Measurements from ENCODE around the gene E2F1.
"Not testable (repeated sequence)": the region's sequence is repeated elsewhere in the genome, so short reads cannot be mapped to it uniquely, and the experiment has no call there.

The E2F1 gene

DNA sequence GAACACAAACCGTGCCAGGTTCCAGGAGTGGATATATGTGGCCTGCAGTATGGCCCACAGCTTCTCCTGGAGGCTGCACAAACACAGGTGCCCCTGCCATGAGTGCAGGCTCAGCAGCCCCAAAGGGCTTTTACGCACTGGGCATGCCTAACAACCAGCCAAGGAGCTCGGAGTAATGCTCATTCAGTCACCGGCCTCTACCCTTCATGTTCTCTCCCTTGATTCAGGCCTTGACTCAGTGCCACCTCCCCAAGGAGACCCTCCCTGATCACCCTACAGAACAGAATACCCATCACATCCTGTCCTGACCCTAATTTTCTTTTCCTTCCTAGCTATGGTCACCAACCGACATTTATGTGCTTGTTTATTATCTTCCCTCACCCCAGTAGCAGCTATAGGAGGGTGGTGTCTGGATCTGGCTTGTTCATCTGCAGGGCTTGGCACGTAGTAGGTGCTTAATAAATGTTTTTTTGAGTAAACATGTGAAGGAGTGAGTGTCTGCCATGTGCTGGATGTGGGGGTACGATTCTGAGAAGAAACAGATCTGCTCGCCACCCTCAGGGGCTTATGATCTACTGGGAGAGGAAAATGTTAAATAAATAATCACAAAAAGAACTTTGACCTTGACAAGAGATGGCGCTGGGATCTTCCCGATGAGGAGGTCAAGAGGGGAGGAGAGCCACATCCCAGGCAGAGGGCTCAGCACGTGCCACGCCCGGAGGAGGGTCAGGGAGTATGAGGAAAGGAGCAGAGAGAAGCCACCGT lies 24.7 kb upstream of the E2F1 start:
- no peak for DNase-seq (ENCODE audit: low read depth)

DNA sequence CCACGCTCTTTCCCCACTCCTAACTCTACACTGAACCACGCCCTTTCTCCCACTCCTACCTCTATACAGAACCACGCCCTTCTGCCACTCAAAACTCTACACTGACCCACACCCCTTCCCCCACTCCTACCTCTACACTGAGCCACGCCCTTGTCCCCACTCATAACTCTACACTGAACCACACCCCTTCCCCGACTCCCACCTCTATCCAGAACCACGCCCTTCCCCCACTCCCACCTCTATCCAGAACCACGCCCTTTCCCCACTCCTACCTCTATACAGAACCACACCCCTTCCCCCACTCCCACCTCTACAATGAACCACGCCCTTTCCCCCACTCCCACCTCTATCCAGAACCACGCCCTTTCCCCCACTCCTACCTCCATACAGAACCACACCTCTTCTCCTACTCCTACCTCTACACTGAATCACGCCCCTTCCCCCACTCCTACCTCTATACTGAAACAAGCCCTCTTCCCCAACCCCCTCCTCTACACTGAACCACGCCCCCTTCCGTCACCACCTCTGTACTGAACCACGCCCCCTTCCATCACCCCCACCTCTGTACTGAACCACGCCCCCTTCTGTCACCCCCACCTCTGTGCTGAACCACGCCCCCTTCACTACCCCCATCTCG lies 23.8 kb upstream of the E2F1 start:
- DNase-seq (ENCODE audit: low read depth) = no peak

DNA sequence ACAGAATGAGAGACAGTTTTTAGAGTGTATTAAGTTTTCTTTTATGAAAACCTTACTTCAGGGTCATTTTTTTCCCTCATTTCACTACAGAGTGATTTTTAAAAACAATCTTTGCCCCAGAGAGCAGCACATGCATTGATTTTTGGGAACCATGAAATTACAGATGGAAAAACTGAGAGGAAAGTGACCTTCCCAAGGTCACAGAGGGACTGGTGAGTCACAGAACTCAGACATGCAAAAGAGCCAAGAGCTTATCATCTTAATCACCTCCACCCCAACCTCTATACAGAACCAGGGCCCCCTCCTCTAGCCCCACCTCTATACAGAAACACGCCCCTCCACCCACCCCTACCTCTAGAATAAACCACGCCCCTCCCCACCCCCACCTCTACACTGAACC lies 23.2 kb upstream of the E2F1 start:
- DNase-seq (ENCODE audit: low read depth) = no peak

DNA sequence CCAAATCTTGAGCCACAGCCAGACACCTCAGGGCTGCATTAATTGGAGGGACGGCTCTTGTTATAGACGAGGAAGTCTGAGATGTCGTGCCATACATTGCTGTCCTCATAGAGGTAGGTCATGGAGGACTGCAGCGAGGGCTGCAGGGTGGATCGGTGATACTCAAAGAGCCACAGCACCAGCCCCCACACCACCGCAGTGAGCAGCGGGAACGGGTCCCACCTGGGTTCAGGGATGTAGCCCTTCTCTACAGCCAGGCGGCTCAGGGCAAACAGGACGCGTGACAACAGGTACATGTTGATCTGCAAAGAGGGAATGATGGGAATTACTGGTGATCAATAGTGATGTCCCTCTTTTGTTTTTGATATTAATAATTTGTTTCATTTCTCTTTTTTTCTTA lies 21.5 kb upstream of the E2F1 start:
- no peak for DNase-seq (ENCODE audit: low read depth)

DNA sequence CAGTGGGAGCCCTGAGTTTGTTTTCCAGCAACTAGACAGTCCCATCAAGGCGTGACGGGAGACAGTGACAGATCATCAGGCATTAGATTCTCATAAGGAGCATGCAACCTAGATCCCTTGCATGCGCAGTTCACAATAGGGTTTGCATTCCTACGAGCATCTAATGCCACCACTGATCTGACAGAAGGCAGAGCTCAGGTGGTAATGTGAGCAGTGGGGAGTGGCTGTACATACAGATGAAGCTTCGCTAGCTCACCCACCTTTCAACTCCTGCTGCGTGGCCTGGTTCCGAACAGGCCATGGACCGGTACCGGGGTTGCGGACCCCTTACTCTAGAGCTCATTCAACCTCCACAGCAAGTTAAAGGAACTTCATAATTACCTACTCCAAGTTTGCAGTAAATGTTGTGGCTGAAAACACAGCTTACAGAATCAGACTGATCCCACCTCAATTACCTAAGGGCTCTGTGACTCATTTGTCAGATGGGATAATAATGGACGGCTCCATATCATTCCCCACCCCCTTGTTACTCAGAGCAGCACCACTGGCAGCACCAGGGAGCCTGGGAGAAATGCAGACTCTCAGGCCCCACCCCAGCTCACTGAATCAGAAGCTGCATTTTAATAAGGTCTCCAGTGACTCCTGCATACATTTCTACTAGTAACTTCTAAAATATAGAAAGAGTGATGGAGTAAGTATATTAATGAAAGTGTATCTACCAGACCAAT lies 18.2 kb upstream of the E2F1 start:
- no peak for DNase-seq (ENCODE audit: low read depth)

DNA sequence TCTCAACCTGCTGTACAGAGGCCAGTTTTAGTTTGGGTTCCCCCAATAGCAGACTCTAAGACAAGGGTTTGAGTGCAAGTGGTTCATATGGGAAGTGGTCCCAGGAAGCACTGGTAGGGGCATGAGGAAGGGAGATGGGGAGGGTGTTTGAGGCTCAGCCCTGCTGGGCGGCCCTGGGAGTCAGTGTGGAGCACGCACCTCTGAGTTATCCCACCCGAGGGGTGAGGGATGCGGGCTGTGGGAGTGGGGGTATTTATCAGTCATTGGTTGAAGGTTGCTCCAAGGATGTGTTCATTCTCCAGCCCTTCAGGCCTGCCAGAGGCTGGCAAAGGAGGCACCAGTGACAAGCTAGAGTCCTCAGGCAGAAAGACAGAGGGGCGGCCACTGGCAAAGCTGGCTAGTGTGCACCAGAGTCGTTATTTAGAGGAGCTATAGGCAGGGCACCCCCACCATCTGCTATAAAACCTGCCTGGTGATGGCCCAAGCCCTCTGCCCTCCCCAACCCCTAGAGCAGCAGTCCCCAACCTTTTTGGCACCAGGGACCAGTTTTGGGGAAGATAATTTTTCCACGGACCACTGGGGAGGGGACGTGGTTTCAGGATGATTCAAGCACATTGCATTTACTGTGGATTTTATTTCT lies 17.4 kb upstream of the E2F1 start:
- DNase-seq (ENCODE audit: low read depth) = no peak

DNA sequence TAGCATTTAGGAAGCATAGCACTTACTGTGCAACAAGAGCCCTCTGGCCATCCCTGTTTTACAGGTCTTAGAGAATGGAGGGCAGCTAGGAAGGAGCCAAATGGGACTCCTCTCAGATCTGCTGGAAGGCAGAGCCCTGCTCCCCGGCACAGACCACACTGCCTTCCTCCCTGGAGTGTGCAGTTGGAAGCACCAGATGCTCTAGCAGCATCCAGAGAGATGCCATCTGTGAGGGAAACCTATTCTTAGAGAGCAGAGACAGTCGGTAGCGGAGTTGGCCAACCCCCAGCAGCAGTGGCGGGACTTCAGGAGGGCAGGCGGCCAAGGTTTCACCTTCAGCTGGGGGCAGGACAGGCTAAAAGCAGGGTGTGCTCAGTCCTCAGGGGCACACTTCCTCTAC lies 16.7 kb upstream of the E2F1 start:
- DNase-seq (ENCODE audit: low read depth) = no peak

DNA sequence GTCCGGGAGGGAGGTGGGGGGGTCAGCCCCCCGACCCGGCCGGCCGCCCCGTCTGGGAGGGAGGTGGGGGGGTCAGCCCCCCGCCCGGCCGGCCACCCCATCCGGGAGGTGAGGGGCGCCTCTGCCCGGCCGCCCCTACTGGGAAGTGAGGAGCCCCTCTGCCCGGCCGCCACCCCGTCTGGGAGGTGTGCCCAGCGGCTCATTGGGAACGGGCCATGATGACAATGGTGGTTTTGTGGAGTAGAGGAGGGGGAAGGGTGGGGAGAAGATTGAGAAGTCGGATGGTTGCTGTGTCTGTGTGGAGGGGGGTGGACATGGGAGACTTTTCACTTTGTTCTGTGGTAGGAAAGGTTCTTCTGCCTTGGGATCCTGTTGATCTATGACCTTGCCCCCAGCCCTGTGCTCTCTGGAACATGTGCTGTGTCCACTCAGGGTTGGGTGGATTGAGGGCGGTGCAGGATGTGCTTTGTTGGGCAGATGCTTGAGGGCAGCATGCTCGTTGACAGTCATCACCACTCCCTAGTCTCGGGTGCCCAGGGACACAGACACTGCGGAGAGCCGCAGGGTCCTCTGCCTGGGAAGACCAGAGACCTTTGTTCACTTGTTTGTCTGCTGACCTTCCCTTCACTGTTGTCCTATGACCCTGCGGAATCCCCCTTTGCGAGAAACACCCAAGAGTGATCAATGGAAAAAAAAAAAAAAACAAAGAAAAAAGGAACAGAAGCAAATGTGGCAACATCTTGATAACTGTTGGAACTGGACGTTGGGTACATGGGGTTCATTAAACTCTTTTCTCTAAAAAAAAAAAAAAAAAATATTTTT lies 15.7 kb upstream of the E2F1 start:
- DNase-seq (ENCODE audit: low read depth) = no peak

DNA sequence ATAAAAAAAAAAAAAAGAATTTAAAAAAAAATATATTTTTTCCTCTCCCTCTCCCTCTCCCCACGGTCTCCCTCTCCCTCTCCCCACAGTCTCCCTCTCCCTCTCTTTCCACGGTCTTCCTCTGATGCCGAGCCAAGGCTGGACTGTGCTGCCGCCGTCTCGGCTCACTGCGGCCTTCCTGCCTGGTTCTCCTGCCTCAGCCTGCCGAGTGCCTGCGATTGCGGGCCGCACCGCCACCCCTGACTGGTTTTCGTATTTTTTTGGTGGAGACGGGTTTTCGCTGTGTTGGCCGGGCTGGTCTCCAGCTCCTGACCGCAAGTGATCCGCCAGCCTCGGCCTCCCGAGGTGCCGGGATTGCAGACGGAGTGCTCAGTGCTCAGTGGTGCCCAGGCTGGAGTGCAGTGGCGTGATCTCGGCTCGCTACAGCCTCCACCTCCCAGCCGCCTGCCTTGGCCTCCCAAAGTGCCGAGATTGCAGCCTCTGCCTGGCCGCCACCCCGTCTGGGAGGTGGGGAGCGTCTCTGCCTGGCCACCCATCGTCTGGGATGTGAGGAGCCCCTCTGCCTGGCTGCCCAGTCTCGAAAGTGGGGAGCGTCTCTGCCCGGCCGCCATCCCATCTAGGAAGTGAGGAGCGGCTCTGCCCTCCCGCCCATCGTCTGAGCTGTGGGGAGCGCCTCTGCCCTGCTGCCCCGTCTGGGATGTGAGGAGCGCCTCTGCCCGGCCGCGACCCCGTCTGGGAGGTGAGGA lies 14.7 kb upstream of the E2F1 start:
- DNase-seq (ENCODE audit: low read depth) = not testable (repeated sequence)

DNA sequence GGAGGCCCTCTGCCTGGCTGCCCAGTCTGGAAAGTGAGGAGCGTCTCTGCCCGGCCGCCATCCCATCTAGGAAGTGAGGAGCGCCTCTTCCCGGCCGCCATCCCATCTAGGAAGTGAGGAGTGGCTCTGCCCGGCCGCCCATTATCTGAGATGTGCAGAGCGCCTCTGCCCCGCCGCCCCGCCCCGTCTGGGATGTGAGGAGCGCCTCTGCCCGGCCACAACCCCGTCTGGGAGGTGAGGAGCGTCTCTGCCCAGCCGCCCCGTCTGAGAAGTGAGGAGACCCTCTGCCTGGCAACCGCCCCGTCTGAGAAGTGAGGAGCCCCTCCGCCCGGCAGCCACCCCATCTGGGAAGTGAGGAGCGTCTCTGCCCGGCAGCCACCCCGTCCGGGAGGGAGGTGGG lies 12.8 kb upstream of the E2F1 start:
- not testable (repeated sequence) for DNase-seq (ENCODE audit: low read depth)

DNA sequence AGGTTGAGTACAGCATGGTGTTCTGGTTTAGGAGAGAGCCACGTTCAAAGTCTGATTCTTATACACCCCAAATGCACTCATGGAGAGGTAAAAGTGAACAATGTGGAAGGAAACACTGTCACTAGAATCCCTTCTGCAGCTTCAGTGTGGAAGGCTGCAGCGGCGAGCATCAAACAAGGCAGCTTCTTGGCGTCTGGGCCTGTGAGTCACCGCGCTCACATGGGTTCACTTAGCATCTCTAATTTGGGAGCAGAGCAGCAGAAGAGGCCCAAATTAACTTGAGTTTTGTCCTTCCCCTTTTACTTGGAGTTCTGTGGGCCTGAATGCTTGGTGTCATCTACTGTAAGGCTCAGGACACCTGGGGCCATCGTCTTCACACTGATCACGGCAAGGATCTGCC lies 10.9 kb upstream of the E2F1 start:
- DNase-seq (ENCODE audit: low read depth) = no peak

DNA sequence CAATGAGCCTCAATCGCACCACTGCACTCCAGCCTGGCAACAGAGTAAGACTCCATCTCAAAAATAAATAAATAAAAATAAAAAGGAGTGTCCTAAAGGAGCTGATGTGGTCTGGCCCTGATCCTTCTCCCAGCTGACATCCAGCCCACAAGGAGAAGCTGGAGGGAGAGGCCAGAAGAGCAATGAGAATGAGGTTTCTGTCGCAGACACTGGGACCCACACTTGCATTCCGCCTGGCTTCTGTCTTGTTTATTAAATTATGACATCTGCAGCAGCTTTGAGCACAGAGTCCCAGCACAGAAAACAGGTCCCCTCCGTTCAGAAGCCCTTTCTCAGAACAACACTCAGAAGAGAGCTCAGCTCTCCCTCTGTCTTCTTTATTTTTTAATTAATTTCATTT lies 10.3 kb upstream of the E2F1 start:
- no peak for DNase-seq (ENCODE audit: low read depth)

DNA sequence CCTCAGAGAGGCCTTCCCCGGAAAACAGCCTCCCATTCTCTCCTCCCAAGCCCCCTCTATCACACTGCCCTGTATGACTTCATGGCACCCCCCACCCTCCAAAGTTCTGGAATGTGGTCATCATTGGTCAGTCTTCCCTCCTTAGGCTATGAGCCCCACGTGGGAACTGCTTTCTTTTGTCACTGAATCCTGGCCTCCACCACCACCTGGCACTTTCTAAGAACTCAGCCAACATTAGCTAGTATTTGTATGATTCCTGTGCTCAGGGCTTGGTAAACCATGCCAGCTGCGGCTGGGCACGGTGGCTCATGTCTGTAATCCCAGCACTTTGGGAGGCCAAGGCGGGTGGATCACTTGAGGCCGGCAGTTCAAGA lies 8.4 kb upstream of the E2F1 start:
- no peak for DNase-seq (ENCODE audit: low read depth)

DNA sequence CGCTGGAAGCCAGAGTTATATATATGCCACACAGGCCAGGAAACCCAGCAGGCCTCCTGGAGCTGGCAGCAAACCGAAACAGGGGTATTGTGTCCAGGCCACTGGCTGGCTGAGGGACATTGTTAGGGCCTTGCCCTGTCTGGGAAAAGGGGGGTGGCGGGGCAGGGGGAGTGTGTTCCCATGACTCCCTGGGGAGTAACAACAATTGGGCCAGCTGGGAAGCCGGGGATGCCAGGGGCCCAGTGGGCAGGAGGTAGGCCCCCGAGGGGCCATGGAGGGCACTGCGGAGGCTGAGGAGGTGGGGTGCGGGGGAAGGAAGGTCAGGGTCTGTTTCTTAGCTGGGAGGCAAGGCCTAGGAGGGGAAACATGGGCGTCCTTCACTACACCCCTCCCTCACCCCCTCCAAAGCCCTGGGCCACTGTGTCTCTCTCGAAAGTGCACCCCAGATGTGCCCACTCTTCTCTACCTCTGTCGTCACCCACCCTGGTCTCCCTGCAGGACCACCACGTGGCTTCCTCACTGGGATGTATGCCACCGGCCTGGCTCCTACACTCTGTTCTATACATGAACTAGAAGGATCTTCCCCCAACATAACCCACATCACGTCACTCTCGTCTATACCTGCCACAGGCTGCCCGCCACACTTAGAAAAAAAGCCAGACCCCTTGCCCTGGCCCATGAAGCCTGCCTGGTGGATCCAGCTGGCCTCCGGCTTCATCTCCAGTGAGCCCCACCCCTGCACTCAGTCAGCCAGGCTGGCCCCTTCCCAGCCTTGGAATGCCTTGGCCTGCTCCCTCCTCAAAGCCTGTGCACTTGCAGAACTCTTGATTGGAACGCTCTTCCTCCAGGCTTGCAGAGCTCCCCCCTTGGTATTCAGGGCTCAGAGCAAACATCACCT lies 7.8 kb upstream of the E2F1 start:
- no peak for DNase-seq (ENCODE audit: low read depth)

DNA sequence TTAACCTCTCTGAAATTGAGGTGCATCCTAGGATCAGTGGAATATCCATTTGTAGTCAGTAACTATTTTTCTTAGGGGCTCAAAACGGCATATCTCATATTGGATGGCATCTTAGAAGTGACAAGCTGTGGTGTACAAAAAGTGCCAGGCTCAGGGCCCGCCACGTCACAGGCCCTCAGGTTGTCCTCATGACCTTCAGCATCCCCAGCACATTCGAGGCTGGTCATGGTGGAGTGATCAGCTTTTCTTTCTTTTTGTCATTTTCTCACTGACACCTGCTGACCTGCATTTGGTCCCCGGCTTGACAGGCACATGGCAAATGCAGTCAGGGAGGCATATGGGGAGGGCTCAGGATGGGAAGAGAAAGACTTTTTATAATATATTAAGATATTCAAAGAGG lies 7.1 kb upstream of the E2F1 start:
- DNase-seq (ENCODE audit: low read depth) = no peak

DNA sequence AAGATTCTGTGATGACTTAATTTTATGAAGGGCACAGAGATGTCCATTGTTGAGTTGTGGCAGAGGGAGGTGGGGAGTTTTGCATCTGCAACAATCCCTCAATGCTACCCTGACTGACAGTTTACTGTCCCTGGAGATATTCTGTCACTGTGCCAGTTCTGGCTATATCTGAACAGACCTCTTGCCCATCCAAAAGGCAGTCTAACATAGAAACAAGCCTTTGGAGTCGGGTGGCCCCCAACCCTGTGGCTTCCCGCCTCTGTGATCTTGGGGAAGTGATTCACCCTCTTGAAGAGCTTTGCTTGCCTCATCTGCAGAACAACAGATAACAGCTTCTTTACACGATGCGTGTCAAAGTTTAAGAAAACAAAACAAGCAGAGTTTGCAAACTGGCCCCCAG lies 3.8 kb upstream of the E2F1 start:
- peak; percentile 50 for DNase-seq (ENCODE audit: low read depth)

DNA sequence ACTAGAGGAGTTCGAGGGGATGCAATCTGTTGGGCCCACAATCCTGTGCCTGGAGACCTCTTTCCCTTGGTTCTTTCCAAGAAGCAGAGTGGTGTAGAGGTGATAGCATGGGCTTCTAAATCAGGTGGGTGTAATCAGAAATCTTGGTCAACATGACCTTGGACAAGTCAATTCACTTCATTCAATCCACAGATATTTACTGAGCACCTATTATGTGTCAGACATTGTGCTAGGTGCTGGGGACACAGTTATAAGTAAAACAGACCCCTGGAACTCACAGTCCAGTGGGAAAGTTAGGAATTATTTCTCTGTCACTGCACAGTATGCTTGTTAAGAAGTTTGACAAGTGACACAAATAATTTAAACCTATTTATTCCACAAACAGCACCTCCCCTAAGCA lies 3.3 kb upstream of the E2F1 start:
- DNase-seq (ENCODE audit: low read depth) = no peak

DNA sequence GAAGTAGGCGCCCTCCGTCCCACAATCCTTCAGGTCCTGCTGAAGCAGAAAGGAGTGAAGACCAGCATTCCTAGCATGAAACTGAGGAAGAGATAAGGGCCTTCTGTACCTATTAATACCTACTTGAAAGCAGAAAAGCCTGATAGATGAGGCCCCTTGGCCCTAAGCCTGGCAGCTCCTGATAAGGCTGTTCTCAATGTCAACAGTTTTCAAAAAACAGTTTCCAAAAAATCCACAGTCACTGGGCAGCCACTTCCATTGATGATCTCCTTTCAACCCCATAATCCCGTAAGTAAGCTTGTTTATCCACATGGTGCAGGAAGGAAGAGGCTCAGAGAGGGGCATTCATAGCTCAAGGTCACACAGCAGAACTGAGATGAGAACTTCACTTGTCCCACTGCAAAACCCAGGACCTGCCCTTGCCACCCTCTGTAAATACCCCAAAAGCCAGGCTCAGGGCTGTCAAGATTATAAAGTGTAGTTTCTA lies 2.8 kb upstream of the E2F1 start:
- DNase-seq (ENCODE audit: low read depth) = no peak

DNA sequence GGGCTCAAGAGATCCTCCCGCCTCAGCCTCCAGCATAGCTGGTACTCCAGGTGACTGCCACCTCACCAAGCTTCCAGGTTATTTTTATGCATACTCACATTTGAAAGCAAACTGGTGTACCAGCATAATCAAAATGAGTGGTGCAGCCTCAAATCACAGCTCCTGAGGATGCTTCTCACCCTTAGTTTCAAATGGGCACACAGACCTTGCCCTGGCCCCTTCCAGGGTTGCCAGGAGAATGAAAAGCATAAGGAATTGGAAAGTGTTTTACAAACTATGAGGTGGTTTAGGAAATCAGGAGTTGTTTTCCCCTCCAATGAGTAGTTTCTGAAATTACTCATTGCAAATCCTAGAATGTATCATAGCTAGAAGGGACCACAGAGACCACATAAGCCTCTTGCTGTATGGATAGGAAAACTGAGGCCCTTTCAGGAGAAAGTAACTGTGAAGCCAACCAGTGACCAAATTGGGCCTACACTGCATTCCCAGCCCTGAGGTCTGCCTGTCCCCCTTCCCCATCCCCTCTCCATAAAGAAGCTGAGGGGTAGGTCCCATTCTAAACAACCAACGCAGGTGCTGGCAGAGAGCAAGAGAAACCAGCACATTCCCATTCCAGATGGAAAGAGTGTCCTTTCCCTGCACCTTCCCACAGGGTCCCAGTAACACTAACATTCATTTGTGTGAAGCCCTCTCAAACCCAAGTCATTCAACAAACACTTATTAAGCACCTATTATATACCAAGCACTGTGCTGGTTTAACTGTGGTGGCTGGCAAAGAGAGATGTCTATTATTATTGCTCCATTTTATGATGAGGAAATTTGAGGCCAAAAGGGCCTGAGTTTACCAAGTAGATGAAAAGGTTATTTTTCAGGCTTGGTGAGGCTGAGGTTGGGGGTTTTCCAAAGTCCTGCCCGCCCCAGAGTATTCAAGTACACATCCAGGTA lies 2.1 kb upstream of the E2F1 start:
- no peak for DNase-seq (ENCODE audit: low read depth)

Measured in activated T-cell treated with anti-CD3 and anti-CD28 coated beads for 48 hours (primary cell).